ENCODE data around the gene HERC4.

The HERC4 gene

DNA sequence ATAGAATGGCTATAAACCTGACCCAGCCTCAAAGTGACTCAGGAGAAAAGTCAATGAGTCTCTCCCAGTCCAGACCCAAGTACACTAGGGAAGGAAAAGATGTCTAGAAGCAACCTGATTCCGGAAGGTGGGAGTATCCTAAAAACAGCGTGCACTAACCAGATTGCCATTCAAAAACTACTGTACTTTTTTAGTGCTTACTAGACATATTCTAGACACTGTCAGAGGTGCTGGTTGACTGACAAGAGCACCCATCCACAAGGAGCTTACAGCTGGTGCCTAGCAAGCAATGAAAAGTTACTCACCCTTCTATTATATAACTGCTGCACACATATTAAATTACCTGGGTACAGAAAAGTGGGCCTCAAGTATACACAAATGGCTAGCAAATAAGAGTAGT is 109.6 kb downstream of the HERC4 start:
- H3K4me3 ChIP-seq (replicated peaks; ENCODE audit: low read depth, low read length), result no peak overlapping the region
- TF ChIP-seq, protein P1, sequence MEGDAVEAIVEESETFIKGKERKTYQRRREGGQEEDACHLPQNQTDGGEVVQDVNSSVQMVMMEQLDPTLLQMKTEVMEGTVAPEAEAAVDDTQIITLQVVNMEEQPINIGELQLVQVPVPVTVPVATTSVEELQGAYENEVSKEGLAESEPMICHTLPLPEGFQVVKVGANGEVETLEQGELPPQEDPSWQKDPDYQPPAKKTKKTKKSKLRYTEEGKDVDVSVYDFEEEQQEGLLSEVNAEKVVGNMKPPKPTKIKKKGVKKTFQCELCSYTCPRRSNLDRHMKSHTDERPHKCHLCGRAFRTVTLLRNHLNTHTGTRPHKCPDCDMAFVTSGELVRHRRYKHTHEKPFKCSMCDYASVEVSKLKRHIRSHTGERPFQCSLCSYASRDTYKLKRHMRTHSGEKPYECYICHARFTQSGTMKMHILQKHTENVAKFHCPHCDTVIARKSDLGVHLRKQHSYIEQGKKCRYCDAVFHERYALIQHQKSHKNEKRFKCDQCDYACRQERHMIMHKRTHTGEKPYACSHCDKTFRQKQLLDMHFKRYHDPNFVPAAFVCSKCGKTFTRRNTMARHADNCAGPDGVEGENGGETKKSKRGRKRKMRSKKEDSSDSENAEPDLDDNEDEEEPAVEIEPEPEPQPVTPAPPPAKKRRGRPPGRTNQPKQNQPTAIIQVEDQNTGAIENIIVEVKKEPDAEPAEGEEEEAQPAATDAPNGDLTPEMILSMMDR (IDR thresholded peaks at IDR 0.05; ENCODE audit: low read depth, low read length, missing control alignments), result no peak
- no peak for DNase-seq (ENCODE audit: extremely low read depth, low read depth)

DNA sequence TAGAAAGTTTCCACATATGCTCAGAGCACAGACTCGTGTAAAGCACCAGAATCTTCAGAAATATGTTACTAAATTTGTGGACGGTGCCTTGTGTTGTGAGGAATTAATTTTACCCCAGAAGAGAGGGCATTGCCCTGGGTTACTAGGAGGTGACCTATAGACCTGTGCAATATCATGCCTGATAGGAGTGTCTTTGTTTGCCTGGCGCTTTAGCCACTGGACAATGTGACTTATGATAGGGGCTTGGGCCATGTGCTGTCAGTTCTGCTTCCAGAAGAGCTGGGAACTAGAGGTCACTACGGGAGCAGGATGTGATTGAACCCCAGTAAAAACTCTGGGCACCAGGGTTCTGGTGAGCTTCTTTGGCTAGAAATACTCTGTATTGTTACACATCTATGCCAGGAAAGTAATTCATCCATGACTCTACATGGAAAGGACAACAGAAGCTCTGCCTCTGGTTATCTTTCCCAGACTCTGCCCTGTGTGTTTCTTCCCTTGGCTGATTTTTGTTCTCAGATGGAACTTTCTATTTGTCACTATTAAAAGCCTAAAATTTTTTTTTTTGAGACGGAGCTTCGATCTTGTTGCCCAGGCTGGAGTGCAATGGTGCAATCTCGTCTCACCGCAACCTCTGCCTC is 115.1 kb downstream of the HERC4 start:
- no peak for DNase-seq (ENCODE audit: extremely low read depth, low read depth)
- TF ChIP-seq, protein P1 (IDR thresholded peaks at IDR 0.05; ENCODE audit: low read depth, low read length, missing control alignments), result no peak
- H3K4me3 ChIP-seq (replicated peaks; ENCODE audit: low read depth, low read length), result no peak overlapping the region

DNA sequence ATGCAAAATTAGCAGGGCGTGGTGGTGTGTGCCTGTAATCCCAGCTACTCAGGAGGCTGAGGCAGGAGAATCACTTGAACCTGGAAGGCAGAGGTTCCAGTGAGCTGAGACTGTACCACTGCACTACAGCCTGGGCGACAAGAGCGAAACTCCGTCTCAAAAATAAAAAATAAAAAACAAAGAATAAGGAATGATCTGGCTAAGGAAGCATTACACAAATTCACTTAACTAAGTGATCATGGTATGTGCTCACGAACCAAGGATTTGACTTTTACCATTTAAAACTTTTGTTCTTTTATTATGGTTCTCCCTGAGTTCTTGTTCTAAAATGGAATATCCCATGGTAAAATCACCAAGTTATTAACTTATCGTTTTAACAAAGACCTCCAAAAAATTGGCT is 119.5 kb downstream of the HERC4 start:
- TF ChIP-seq, protein P1 (IDR thresholded peaks at IDR 0.05; ENCODE audit: low read depth, low read length, missing control alignments), result no peak
- DNase-seq (ENCODE audit: extremely low read depth, low read depth), result no peak
- H3K4me3 ChIP-seq (replicated peaks; ENCODE audit: low read depth, low read length), result no peak overlapping the region

DNA sequence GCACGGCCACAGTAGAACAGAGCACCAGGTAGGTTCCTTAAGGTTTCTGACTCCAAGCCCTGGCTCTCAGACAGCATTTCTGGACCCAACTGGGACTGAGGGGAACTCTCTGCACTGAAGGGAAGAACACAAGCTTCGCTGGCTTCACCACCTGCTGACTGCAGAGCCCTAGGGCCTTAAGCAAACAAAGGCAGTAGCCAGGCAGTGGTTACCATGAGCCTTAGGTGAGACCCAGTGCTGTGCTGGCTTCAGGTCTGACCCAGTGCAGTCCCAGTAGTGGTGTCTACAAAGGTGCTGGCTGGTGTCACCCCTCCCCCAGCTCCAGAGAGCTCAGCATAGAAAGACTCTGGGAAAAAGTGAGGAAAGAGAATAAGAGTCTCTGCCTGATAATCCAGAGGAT is 131.2 kb downstream of the HERC4 start:
- TF ChIP-seq, protein P1 (IDR thresholded peaks at IDR 0.05; ENCODE audit: low read depth, low read length, missing control alignments), result no peak
- H3K4me3 ChIP-seq (replicated peaks; ENCODE audit: low read depth, low read length), result no peak overlapping the region
- DNase-seq (ENCODE audit: extremely low read depth, low read depth), result no peak

DNA sequence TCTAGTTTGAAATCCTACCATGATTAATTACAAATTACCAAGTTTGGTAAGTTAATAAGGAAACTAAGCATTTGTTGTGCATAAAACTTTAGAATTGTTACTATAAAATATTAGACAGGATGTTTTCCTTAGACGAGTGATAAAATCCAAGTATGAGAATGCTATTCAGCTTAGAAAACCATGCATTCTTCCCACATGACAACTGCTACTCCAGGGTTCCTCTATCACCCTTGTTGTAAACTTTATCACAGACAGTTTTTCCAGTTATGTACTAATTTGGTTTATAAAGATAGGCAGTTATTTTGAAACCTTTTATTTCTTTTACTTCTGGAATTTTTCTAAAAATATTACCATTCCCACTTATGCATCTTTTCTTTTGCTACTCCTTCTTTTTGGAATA is 138.7 kb downstream of the HERC4 start:
- no peak for DNase-seq (ENCODE audit: extremely low read depth, low read depth)
- no peak overlapping the region for H3K4me3 ChIP-seq (replicated peaks; ENCODE audit: low read depth, low read length)
- TF ChIP-seq, protein P1 (IDR thresholded peaks at IDR 0.05; ENCODE audit: low read depth, low read length, missing control alignments), result no peak

DNA sequence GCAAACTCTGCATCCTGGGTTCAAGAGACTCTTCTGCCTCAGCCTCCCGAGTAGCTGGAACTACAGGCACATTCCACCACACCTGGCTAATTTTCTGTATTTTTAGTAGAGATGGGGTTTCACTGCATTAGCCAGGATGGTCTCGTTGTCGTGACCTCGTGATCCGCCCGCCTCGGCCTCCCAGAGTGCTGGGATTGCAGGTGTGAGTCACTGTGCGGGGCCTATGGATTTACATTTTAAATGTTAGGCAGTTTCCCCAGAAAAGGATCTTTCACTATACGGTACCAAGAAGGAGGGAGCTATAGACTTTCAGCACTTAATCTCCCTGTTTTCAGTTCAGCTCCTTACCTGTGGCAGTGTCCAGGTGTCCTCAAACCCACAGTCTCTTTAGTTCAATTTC is 139.9 kb downstream of the HERC4 start:
- no peak overlapping the region for H3K4me3 ChIP-seq (replicated peaks; ENCODE audit: low read depth, low read length)
- TF ChIP-seq, protein P1 (IDR thresholded peaks at IDR 0.05; ENCODE audit: low read depth, low read length, missing control alignments), result no peak
- no peak for DNase-seq (ENCODE audit: extremely low read depth, low read depth)

DNA sequence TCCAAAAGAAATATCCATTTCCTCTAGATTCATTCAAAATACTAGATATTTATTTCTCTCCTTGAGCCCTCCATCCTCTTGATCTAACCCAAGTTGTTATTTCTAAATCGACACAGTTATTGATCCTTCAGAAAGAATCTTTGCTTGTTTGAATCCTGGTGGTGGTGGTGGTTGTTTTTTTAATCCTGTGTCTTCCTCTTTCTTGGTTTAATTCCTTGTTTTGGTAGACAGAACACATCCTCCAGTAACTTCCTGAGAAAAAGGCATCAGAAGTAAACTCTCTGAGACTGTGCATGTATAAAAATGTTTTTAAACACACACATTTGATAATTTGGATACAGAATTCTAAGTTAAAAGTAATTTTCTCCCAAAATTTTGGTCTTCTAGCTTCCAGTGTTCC is 140.7 kb downstream of the HERC4 start:
- no peak for DNase-seq (ENCODE audit: extremely low read depth, low read depth)
- TF ChIP-seq, protein P1 (IDR thresholded peaks at IDR 0.05; ENCODE audit: low read depth, low read length, missing control alignments), result no peak
- no peak overlapping the region for H3K4me3 ChIP-seq (replicated peaks; ENCODE audit: low read depth, low read length)
